Activated CD4-positive, alpha-beta T cell treated with anti-CD3 and anti-CD28 coated beads, Interleukin-2, amount 50 U/mL, for 16 hours (primary cell): ENCODE data around the gene TTLL11.

ENCODE experiments used
- DNase-seq: peaks from one replicate; pipeline ENCODE4 v3.0.0-alpha.2; 2020

The TTLL11 gene

GRCh38 chr9:121820286-121821005, 272.7 kb downstream of the TTLL11 start:
- DNase-seq = no peak

GRCh38 chr9:121819428-121820231, 273.5 kb downstream of the TTLL11 start:
- DNase-seq = no peak

- DNase-seq = no peak
Observed at GRCh38 chr9:121818841-121819427, 274.2 kb downstream of the TTLL11 start.

- DNase-seq = no peak
Observed at GRCh38 chr9:121818016-121818661, 275.0 kb downstream of the TTLL11 start.

GRCh38 chr9:121817476-121817875, 275.6 kb downstream of the TTLL11 start:
- no peak for DNase-seq

GRCh38 chr9:121816845-121817450, 276.2 kb downstream of the TTLL11 start:
- no peak for DNase-seq

- no peak for DNase-seq
Observed at GRCh38 chr9:121816449-121816817, 276.7 kb downstream of the TTLL11 start.

- DNase-seq = no peak
Observed at GRCh38 chr9:121815546-121816448, 277.3 kb downstream of the TTLL11 start.

GRCh38 chr9:121815084-121815483, 278.0 kb downstream of the TTLL11 start:
- no peak for DNase-seq

GRCh38 chr9:121814594-121814993, 278.5 kb downstream of the TTLL11 start:
- DNase-seq = no peak

- no peak for DNase-seq
Observed at GRCh38 chr9:121813519-121814210, 279.4 kb downstream of the TTLL11 start.

GRCh38 chr9:121812159-121812735, 280.9 kb downstream of the TTLL11 start:
- DNase-seq = no peak

- no peak for DNase-seq
Observed at GRCh38 chr9:121811751-121812150, 281.4 kb downstream of the TTLL11 start.

- no peak for DNase-seq
Observed at GRCh38 chr9:121811140-121811539, 282.0 kb downstream of the TTLL11 start.

GRCh38 chr9:121810489-121810888, 282.6 kb downstream of the TTLL11 start:
- no peak for DNase-seq

GRCh38 chr9:121809356-121810050, 283.6 kb downstream of the TTLL11 start:
- DNase-seq = no peak

GRCh38 chr9:121808781-121809180, 284.3 kb downstream of the TTLL11 start:
- no peak for DNase-seq

GRCh38 chr9:121807823-121808278, 285.3 kb downstream of the TTLL11 start:
- no peak for DNase-seq

- no peak for DNase-seq
Observed at GRCh38 chr9:121807069-121807822, 285.9 kb downstream of the TTLL11 start.
